Duodenal mucosa (tissue), 2 donors: ENCODE results near the gene DUSP3.

Experiments used
- H3K27ac ChIP-seq: one replicate; pipeline ENCODE4 v1.7.0; 2013; ENCODE audit warnings: low read depth, low read length
- H3K27me3 ChIP-seq, 2 donors: one replicate each; pipeline ENCODE4 v1.7.0; 2013; ENCODE audit warnings: low read length in 2 of 2, control low read depth in 1 of 2; ENCODE audit not compliant: insufficient read depth in 2 of 2, control insufficient read depth in 1 of 2
- H3K36me3 ChIP-seq, 2 donors: one replicate each; pipeline ENCODE4 v1.7.0; 2013; ENCODE audit warnings: low read length in 2 of 2, control low read depth in 1 of 2; ENCODE audit not compliant: insufficient read depth in 2 of 2, control insufficient read depth in 1 of 2
- H3K4me1 ChIP-seq, 2 donors: one replicate each; pipeline ENCODE4 v1.7.0; 2013; ENCODE audit warnings: low read length in 2 of 2, control low read depth in 1 of 2; ENCODE audit not compliant: insufficient read depth in 2 of 2, control insufficient read depth in 1 of 2
- H3K4me3 ChIP-seq, 2 donors: one replicate each; pipeline ENCODE4 v1.7.0; 2013; ENCODE audit warnings: low read length in 2 of 2, low read depth in 1 of 2
- H3K9ac ChIP-seq, 2 donors: one replicate each; pipeline ENCODE4 v1.7.0; 2013; ENCODE audit warnings: low read length in 2 of 2, low read depth in 1 of 2
- H3K9me3 ChIP-seq, 2 donors: one replicate each; pipeline ENCODE4 v1.7.0; 2013; ENCODE audit warnings: low read length in 2 of 2, control low read depth in 1 of 2; ENCODE audit not compliant: control insufficient read depth in 1 of 2

DUSP3 gene

GRCh38 chr17:43769859-43770258, 8.9 kb downstream of the DUSP3 start:
- peaks cover 8 to 16% of the 10 kb centered on the region in 2 donors for H3K4me1 ChIP-seq
- no peaks in the 10 kb centered on the region for H3K9me3 ChIP-seq
- no peaks in the 10 kb centered on the region for H3K27me3 ChIP-seq
- H3K36me3 ChIP-seq = peaks cover 36 to 69% of the 10 kb centered on the region in 2 donors
- H3K4me3 ChIP-seq = no peak overlapping the region
- no peak overlapping the region for H3K27ac ChIP-seq
- no peak overlapping the region for H3K9ac ChIP-seq

GRCh38 chr17:43769426-43769825, 9.4 kb downstream of the DUSP3 start:
- Histone ChIP-seq H3K27ac (no peak overlapping the region), H3K9me3 (no peaks in the 10 kb centered on the region), H3K27me3 (no peaks in the 10 kb centered on the region), H3K36me3 (peaks cover 35 to 65% of the 10 kb centered on the region in 2 donors), H3K4me1 (peaks cover 8 to 16% of the 10 kb centered on the region in 2 donors), H3K9ac (no peak overlapping the region), H3K4me3 (no peak overlapping the region)

GRCh38 chr17:43768943-43769342, 9.8 kb downstream of the DUSP3 start:
- Histone ChIP-seq H3K27ac (no peak overlapping the region), H3K9me3 (no peaks in the 10 kb centered on the region), H3K4me3 (no peak overlapping the region), H3K36me3 (peaks cover 30 to 60% of the 10 kb centered on the region in 2 donors), H3K27me3 (no peaks in the 10 kb centered on the region), H3K4me1 (peaks cover 8 to 16% of the 10 kb centered on the region in 2 donors), H3K9ac (no peak overlapping the region)

GRCh38 chr17:43768382-43768781, 10.4 kb downstream of the DUSP3 start:
- peaks cover 8 to 16% of the 10 kb centered on the region in 2 donors for H3K4me1 ChIP-seq
- H3K36me3 ChIP-seq = peaks cover 29 to 55% of the 10 kb centered on the region in 2 donors
- H3K9me3 ChIP-seq = no peaks in the 10 kb centered on the region
- H3K9ac ChIP-seq = no peak overlapping the region
- H3K27ac ChIP-seq = no peak overlapping the region
- no peak overlapping the region for H3K4me3 ChIP-seq
- no peaks in the 10 kb centered on the region for H3K27me3 ChIP-seq

GRCh38 chr17:43767713-43768059, 11.1 kb downstream of the DUSP3 start:
- Histone ChIP-seq H3K9me3 (no peaks in the 10 kb centered on the region), H3K27ac (no peak overlapping the region), H3K27me3 (no peaks in the 10 kb centered on the region), H3K36me3 (peaks cover 23 to 48% of the 10 kb centered on the region in 2 donors), H3K4me1 (peaks cover 5 to 13% of the 10 kb centered on the region in 2 donors), H3K9ac (no peak overlapping the region), H3K4me3 (no peak overlapping the region)

- Histone ChIP-seq H3K27me3 (no peaks in the 10 kb centered on the region), H3K9me3 (no peaks in the 10 kb centered on the region)
These were observed 11.6 kb downstream of the DUSP3 start for GRCh38 chr17:43767053-43767712.

GRCh38 chr17:43766413-43767052, 12.2 kb downstream of the DUSP3 start:
- Histone ChIP-seq H3K9me3 (no peaks in the 10 kb centered on the region), H3K9ac (no peak overlapping the region), H3K36me3 (peaks cover 17 to 38% of the 10 kb centered on the region in 2 donors), H3K27me3 (no peaks in the 10 kb centered on the region), H3K27ac (no peak overlapping the region), H3K4me3 (no peak overlapping the region), H3K4me1 (peaks cover 0 to 7% of the 10 kb centered on the region in 2 donors)

More at GRCh38 chr17:43767053-43767712, 11.6 kb downstream of the DUSP3 start:
- Histone ChIP-seq H3K27ac (no peak overlapping the region), H3K9ac (no peak overlapping the region), H3K36me3 (peaks cover 18 to 43% of the 10 kb centered on the region in 2 donors), H3K4me3 (no peak overlapping the region), H3K4me1 (peaks cover 0 to 8% of the 10 kb centered on the region in 2 donors)

GRCh38 chr17:43760254-43760852, 18.4 kb downstream of the DUSP3 start:
- no peak overlapping the region for H3K4me3 ChIP-seq
- no peaks in the 10 kb centered on the region for H3K36me3 ChIP-seq
- peaks cover 14 to 21% of the 10 kb centered on the region in 2 donors for H3K27me3 ChIP-seq
- H3K9ac ChIP-seq = no peak overlapping the region
- no peaks in the 10 kb centered on the region for H3K9me3 ChIP-seq
- peaks cover 0 to 4% of the 10 kb centered on the region in 2 donors for H3K4me1 ChIP-seq
- H3K27ac ChIP-seq = no peak overlapping the region

- H3K27me3 ChIP-seq = peaks cover 18 to 23% of the 10 kb centered on the region in 2 donors
- no peak overlapping the region for H3K27ac ChIP-seq
- H3K4me1 ChIP-seq = peaks cover 0 to 4% of the 10 kb centered on the region in 2 donors
- H3K4me3 ChIP-seq = no peak overlapping the region
- H3K9me3 ChIP-seq = no peaks in the 10 kb centered on the region
- H3K36me3 ChIP-seq = no peaks in the 10 kb centered on the region
- H3K9ac ChIP-seq = no peak overlapping the region
These were observed 18.9 kb downstream of the DUSP3 start for GRCh38 chr17:43759836-43760235.

- H3K9me3 ChIP-seq = no peaks in the 10 kb centered on the region
- H3K4me3 ChIP-seq = no peak within 1 kb of the TSS
These were observed 20.1 kb downstream of the DUSP3 start, which contains the start of gene SOST for GRCh38 chr17:43758497-43759174. TSS of gene SOST (minus strand) at chr17:43758791. CDS start at chr17:43758741, 50 bp downstream.

More at GRCh38 chr17:43758497-43759174, 20.1 kb downstream of the DUSP3 start, which contains the start of gene SOST:
- H3K27ac ChIP-seq = no peak within 1 kb of the TSS
- peaks cover 26 to 27% of the 10 kb centered on the region in 2 donors for H3K27me3 ChIP-seq
- H3K36me3 ChIP-seq = no peaks in the 10 kb centered on the region
- H3K9ac ChIP-seq = no peak within 1 kb of the TSS
- H3K4me1 ChIP-seq = peaks cover 0 to 4% of the 10 kb centered on the region in 2 donors
